ENCODE measurements around the gene VCL.

- TF ChIP-seq, protein P1, sequence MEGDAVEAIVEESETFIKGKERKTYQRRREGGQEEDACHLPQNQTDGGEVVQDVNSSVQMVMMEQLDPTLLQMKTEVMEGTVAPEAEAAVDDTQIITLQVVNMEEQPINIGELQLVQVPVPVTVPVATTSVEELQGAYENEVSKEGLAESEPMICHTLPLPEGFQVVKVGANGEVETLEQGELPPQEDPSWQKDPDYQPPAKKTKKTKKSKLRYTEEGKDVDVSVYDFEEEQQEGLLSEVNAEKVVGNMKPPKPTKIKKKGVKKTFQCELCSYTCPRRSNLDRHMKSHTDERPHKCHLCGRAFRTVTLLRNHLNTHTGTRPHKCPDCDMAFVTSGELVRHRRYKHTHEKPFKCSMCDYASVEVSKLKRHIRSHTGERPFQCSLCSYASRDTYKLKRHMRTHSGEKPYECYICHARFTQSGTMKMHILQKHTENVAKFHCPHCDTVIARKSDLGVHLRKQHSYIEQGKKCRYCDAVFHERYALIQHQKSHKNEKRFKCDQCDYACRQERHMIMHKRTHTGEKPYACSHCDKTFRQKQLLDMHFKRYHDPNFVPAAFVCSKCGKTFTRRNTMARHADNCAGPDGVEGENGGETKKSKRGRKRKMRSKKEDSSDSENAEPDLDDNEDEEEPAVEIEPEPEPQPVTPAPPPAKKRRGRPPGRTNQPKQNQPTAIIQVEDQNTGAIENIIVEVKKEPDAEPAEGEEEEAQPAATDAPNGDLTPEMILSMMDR (conservative IDR thresholded peaks at IDR 0.05 in 1 of 2, IDR thresholded peaks at IDR 0.05 in 1 of 2; ENCODE audit: low read depth in 1 of 2, low read length in 2 of 2) = no peak
- TF ChIP-seq EZH2 (IDR thresholded peaks at IDR 0.05; ENCODE audit: low read length, missing control alignments) = no peak
These were observed 30.4 kb upstream of the VCL start for GRCh38 chr10:73967544-73967943.
